Mesendoderm (in vitro differentiated cells): ENCODE data around the gene ITPRIP.
A peak's percentile ranks its signal among the peaks of the same experiment; 100 is the strongest.

Source experiments
- DNase-seq: peaks from one replicate; pipeline ENCODE4 v3.0.0; 2013
- H2AK5ac ChIP-seq: 2 replicates; pipeline ENCODE4 v1.6.1; 2013; ENCODE audit warnings: low read length, inconsistent platforms
- H2BK120ac ChIP-seq: 2 replicates; pipeline ENCODE4 v1.6.1; 2013; ENCODE audit warnings: low read depth, mild to moderate bottlenecking, low read length, moderate library complexity, mixed read lengths
- H2BK15ac ChIP-seq: replicated peaks from 2 replicates; pipeline ENCODE4 v1.6.1; 2013; ENCODE audit warnings: low read depth, mild to moderate bottlenecking, moderate library complexity
- H2BK5ac ChIP-seq: 2 replicates; pipeline ENCODE4 v1.6.1; 2013; ENCODE audit warnings: low read length, inconsistent platforms
- H3K18ac ChIP-seq: 2 replicates; pipeline ENCODE4 v1.6.1; 2013; ENCODE audit warnings: mild to moderate bottlenecking, low read length, mixed read lengths
- H3K23ac ChIP-seq: one replicate; pipeline ENCODE4 v1.6.1; 2013; ENCODE audit warnings: low read length
- H3K27ac ChIP-seq: 2 replicates; pipeline ENCODE4 v1.5.1; 2013; ENCODE audit warnings: low read depth, mild to moderate bottlenecking, inconsistent platforms, low read length, moderate library complexity
- H3K27me3 ChIP-seq: 2 replicates; pipeline ENCODE4 v1.6.1; 2013; ENCODE audit warnings: low read length, control low read depth, mild to moderate bottlenecking, inconsistent platforms; ENCODE audit not compliant: insufficient read depth, poor library complexity
- H3K36me3 ChIP-seq: 2 replicates; pipeline ENCODE4 v1.6.1; 2013; ENCODE audit warnings: low read length, inconsistent platforms; ENCODE audit not compliant: control insufficient read depth, insufficient read depth
- H3K4ac ChIP-seq: one replicate; pipeline ENCODE4 v1.6.1; 2013; ENCODE audit warnings: low read depth, mild to moderate bottlenecking, low read length, moderate library complexity
- H3K4me1 ChIP-seq: 2 replicates; pipeline ENCODE4 v1.6.1; 2013; ENCODE audit warnings: low read depth, low read length, inconsistent platforms; ENCODE audit not compliant: control insufficient read depth
- H3K4me2 ChIP-seq: 2 replicates; pipeline ENCODE4 v1.6.1; 2013; ENCODE audit warnings: low read length
- H3K4me3 ChIP-seq: 2 replicates; pipeline ENCODE4 v1.5.1; 2013; ENCODE audit warnings: mild to moderate bottlenecking, low read length
- H3K56ac ChIP-seq: one replicate; pipeline ENCODE4 v1.6.1; 2013; ENCODE audit warnings: low read length
- H3K79me1 ChIP-seq: 2 replicates; pipeline ENCODE4 v1.6.1; 2013; ENCODE audit warnings: low read length, inconsistent platforms
- H3K79me2 ChIP-seq: 2 replicates; pipeline ENCODE4 v1.6.1; 2013; ENCODE audit warnings: mild to moderate bottlenecking, low read length; ENCODE audit not compliant: control insufficient read depth, insufficient read depth
- H3K9ac ChIP-seq: 2 replicates; pipeline ENCODE4 v1.6.1; 2013; ENCODE audit warnings: low read length, inconsistent platforms
- H4K5ac ChIP-seq: one replicate; pipeline ENCODE4 v1.6.1; 2013; ENCODE audit warnings: low read length
- H4K8ac ChIP-seq: one replicate; pipeline ENCODE4 v1.6.1; 2013; ENCODE audit warnings: low read depth, mild to moderate bottlenecking, control low read depth, low read length, moderate library complexity
- WGBS: extraction: QIAGEN DNeasy Blood & Tissue Kit; methylation state at CpG from one replicate; pipeline ENCODE4 v1.1.7; 2013; ENCODE audit warnings: low lambda C conversion rate, missing lambda C conversion rate; ENCODE audit not compliant: insufficient coverage; ENCODE audit errors: extremely low coverage; 5-methylcytosine and 5-hydroxymethylcytosine counted together

The ITPRIP gene

GRCh38 chr10:104339469-104340110 is 1.3 kb upstream of the ITPRIP start:
- H3K56ac ChIP-seq: peak overlapping the region; percentile 97
- peaks cover 28% of the 10 kb centered on the region for H3K4me1 ChIP-seq
- no peak overlapping the region for H2AK5ac ChIP-seq
- H3K4me3 ChIP-seq: no peak overlapping the region
- no peak overlapping the region for H3K23ac ChIP-seq
- H3K79me1 ChIP-seq: peaks cover 12% of the 10 kb centered on the region
- H3K27ac ChIP-seq: no peak overlapping the region
- no peak overlapping the region for H2BK120ac ChIP-seq
- H4K5ac ChIP-seq: no peak overlapping the region
- H3K18ac ChIP-seq: peak overlapping the region; percentile 72
- DNase-seq: no peak
- peak overlapping the region; percentile 95 for H3K9ac ChIP-seq
- WGBS: no CpG with 5 or more reads among the region's 11 CpGs
- H2BK5ac ChIP-seq: no peak overlapping the region
- H3K4ac ChIP-seq: no peak overlapping the region
- peak overlapping the region; percentile 9 for H3K4me2 ChIP-seq
- H3K27me3 ChIP-seq: no peaks in the 10 kb centered on the region
- H3K36me3 ChIP-seq: no peaks in the 10 kb centered on the region
- H4K8ac ChIP-seq: no peak overlapping the region
- peaks cover 33% of the 10 kb centered on the region for H3K79me2 ChIP-seq
- no peak overlapping the region for H2BK15ac ChIP-seq

DNA sequence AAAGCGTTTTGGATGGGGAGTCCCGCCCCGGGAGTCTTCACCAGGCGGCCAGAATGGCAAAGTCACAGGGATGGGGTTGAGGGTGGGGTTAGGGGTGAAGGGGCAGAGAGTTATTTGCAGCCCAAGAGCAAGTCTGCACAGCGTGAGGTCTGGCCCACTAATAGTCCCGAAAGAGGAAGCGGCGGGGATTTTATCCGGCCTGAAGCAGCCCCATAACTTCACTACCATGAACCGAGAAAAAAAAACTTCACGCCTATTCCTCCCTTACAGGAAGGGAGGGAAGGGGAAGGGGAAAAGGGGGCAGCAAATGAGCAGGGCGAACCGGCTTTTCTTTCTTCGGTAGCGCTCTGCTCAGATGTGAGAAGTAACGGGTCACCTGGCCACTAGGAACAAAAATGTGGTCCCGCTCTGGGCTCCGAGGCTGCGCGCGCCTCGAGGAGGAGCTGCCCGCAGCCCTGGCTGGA is 712 bp downstream of the ITPRIP start:
- H2AK5ac ChIP-seq: no peak overlapping the region
- WGBS: no CpG with 5 or more reads among the region's 23 CpGs
- H3K4me2 ChIP-seq: peak overlapping the region; percentile 88
- peak overlapping the region; percentile 95 for H3K4ac ChIP-seq
- H3K27ac ChIP-seq: peak overlapping the region; percentile 93
- H2BK15ac ChIP-seq: no peak overlapping the region
- H3K79me2 ChIP-seq: peaks cover 53% of the 10 kb centered on the region
- H4K5ac ChIP-seq: no peak overlapping the region
- peaks cover 27% of the 10 kb centered on the region for H3K79me1 ChIP-seq
- H3K36me3 ChIP-seq: no peaks in the 10 kb centered on the region
- peak overlapping the region; percentile 97 for H3K56ac ChIP-seq
- H3K23ac ChIP-seq: peak overlapping the region; percentile 37
- H3K18ac ChIP-seq: peak overlapping the region; percentile 98
- DNase-seq: peak; percentile 80
- peaks cover 35% of the 10 kb centered on the region for H3K4me1 ChIP-seq
- H3K9ac ChIP-seq: peak overlapping the region; percentile 95
- no peaks in the 10 kb centered on the region for H3K27me3 ChIP-seq
- peak overlapping the region; percentile 51 for H2BK5ac ChIP-seq
- H3K4me3 ChIP-seq: peak overlapping the region; percentile 83
- no peak overlapping the region for H2BK120ac ChIP-seq
- H4K8ac ChIP-seq: peak overlapping the region; percentile 43

DNA sequence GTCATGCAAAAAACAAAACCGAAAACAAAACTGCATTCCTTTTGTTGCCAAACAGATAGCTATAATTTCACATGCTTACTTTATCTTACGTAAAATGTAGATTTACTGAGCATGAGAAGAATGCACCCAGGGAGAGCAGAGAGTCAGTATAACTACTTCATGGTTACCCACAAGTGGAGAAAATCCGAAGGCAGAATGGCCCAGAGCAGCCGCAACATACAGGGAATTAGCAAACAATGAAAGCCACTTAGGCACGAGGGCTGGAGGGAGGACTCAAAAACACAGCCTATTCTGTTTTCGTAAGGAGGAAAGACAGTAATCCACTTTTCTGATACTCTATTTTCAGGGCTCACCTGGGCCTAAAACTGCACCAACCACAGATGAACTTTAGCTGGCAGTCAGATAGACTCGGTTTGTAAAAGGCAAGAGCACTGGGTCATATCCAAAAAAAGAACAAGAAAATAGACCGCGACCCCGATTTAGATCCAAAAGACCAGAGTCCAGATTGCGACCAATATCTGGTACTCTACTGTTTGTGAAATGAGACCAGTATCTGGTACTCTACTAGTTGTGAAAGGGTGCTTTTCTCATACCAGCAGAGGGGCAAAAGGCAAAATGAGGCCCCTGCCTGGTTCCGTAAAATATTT is 1.3 kb downstream of the ITPRIP start:
- Histone ChIP-seq H3K27me3 (no peaks in the 10 kb centered on the region), H3K27ac (peak overlapping the region; percentile 45), H4K8ac (no peak overlapping the region), H3K18ac (peak overlapping the region; percentile 98), H3K36me3 (no peaks in the 10 kb centered on the region), H2BK15ac (no peak overlapping the region), H2BK5ac (peak overlapping the region; percentile 82), H3K79me1 (peaks cover 27% of the 10 kb centered on the region), H3K4me2 (peak overlapping the region; percentile 88), H3K4me3 (peak overlapping the region; percentile 83), H3K4ac (peak overlapping the region; percentile 61), H3K56ac (peak overlapping the region; percentile 97), H3K9ac (peak overlapping the region; percentile 95), H2BK120ac (peak overlapping the region; percentile 39), H2AK5ac (no peak overlapping the region), H3K4me1 (peaks cover 39% of the 10 kb centered on the region), H4K5ac (no peak overlapping the region), H3K23ac (no peak overlapping the region), H3K79me2 (peaks cover 58% of the 10 kb centered on the region)
- DNase-seq: peak; percentile 86
- WGBS: no CpG with 5 or more reads among the region's 12 CpGs

- Histone ChIP-seq H2BK5ac (no peak overlapping the region), H3K79me2 (peaks cover 76% of the 10 kb centered on the region), H3K18ac (no peak overlapping the region), H3K27ac (no peak overlapping the region), H4K8ac (no peak overlapping the region), H2AK5ac (no peak overlapping the region), H4K5ac (no peak overlapping the region), H3K36me3 (no peaks in the 10 kb centered on the region), H3K4ac (no peak overlapping the region), H3K27me3 (no peaks in the 10 kb centered on the region), H2BK15ac (no peak overlapping the region), H3K56ac (no peak overlapping the region), H3K4me1 (peaks cover 54% of the 10 kb centered on the region), H3K9ac (no peak overlapping the region), H3K4me3 (no peak overlapping the region), H3K23ac (no peak overlapping the region), H2BK120ac (no peak overlapping the region), H3K79me1 (peaks cover 33% of the 10 kb centered on the region), H3K4me2 (no peak overlapping the region)
- no CpG with 5 or more reads among the region's 13 CpGs for WGBS
- DNase-seq: no peak
Measured at GRCh38 chr10:104334965-104335650, 3.2 kb downstream of the ITPRIP start.

DNA sequence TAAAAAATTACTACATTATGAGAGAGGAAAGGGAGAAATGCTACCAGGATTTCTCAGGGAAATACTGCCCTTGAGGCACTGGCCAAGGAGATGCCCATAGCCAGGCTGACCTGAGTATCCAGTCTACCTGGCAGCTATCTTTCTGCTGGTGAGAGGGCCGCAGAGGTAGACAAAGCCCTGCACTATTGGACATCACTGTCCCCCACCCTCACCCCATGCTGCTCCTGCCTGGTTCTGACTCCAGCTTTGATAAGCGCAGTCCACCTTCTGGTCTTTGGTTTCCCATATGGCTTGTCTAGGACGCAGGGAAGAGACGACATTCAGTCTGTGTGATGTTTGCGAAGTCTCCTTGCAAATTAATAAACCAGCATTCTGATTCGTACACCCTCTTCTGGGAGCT is 3.7 kb downstream of the ITPRIP start:
- no peak for DNase-seq
- H3K4me1 ChIP-seq: peaks cover 55% of the 10 kb centered on the region

More for the DNA sequence above, 3.7 kb downstream of the ITPRIP start:
- Histone ChIP-seq H3K4me3 (no peak overlapping the region), H2BK120ac (no peak overlapping the region), H3K18ac (no peak overlapping the region), H3K9ac (no peak overlapping the region), H3K23ac (no peak overlapping the region), H3K79me1 (peaks cover 38% of the 10 kb centered on the region), H3K27me3 (no peaks in the 10 kb centered on the region), H2AK5ac (no peak overlapping the region), H3K36me3 (no peaks in the 10 kb centered on the region), H3K4me2 (no peak overlapping the region), H4K5ac (no peak overlapping the region), H2BK15ac (no peak overlapping the region), H3K27ac (no peak overlapping the region), H2BK5ac (no peak overlapping the region), H3K4ac (no peak overlapping the region), H3K79me2 (peaks cover 81% of the 10 kb centered on the region), H3K56ac (no peak overlapping the region), H4K8ac (no peak overlapping the region)
- no CpG with 5 or more reads among the region's 6 CpGs for WGBS
